ENCODE data around the gene DDX31.

DDX31 gene

GRCh38 chr9:132552041-132552440 is 117.7 kb downstream of the DDX31 start:
- TF ChIP-seq CTCF (conservative IDR thresholded peaks at IDR 0.05; ENCODE audit: low read depth): no peak
- H3K27ac ChIP-seq: no peak overlapping the region
- CTCF ChIA-PET: no interaction called here
- no peak for DNase-seq (ENCODE audit: low spot score)
- POLR2A ChIA-PET (ENCODE audit: low non-redundant PET): interaction anchor here (0.6 kb wide), 1 partner anchor 155 kb away, joined by 3 read pairs; no protein-coding TSS in a partner anchor

- no peak for TF ChIP-seq CTCF (conservative IDR thresholded peaks at IDR 0.05; ENCODE audit: low read depth)
- ChIA-PET POLR2A (ENCODE audit: low non-redundant PET) (no interaction called here), CTCF (interaction anchor here (1.1 kb wide), 1 partner anchor 23 kb away, joined by 3 read pairs; no protein-coding TSS in a partner anchor)
- no peak overlapping the region for H3K27ac ChIP-seq
- DNase-seq (ENCODE audit: low spot score): no peak
Observed at GRCh38 chr9:132551556-132551955, 118.2 kb downstream of the DDX31 start.

GRCh38 chr9:132548751-132549640 is 120.8 kb downstream of the DDX31 start:
- H3K27ac ChIP-seq: no peak overlapping the region
- DNase-seq (ENCODE audit: low spot score): no peak
- CTCF ChIA-PET: no interaction called here
- TF ChIP-seq CTCF (conservative IDR thresholded peaks at IDR 0.05; ENCODE audit: low read depth): no peak
- POLR2A ChIA-PET (ENCODE audit: low non-redundant PET): no interaction called here

GRCh38 chr9:132547976-132548730 is 121.6 kb downstream of the DDX31 start:
- no peak for DNase-seq (ENCODE audit: low spot score)

GRCh38 chr9:132547436-132547835 is 122.3 kb downstream of the DDX31 start:
- POLR2A ChIA-PET (ENCODE audit: low non-redundant PET): no interaction called here
- H3K27ac ChIP-seq: no peak overlapping the region
- DNase-seq (ENCODE audit: low spot score): no peak
- TF ChIP-seq CTCF (conservative IDR thresholded peaks at IDR 0.05; ENCODE audit: low read depth): no peak
- CTCF ChIA-PET: interaction anchor here (0.5 to 1.3 kb wide), 2 partner anchors 35 to 40 kb away, joined by 5 to 6 read pairs; no protein-coding TSS in a partner anchor

More at GRCh38 chr9:132547976-132548730, 121.6 kb downstream of the DDX31 start:
- no peak overlapping the region for H3K27ac ChIP-seq
- POLR2A ChIA-PET (ENCODE audit: low non-redundant PET): no interaction called here
- CTCF ChIA-PET: no interaction called here
- no peak for TF ChIP-seq CTCF (conservative IDR thresholded peaks at IDR 0.05; ENCODE audit: low read depth)

- CTCF ChIA-PET: interaction anchor here (0.5 to 1.3 kb wide), 3 partner anchors 35 to 67 kb away, joined by 4 to 6 read pairs (median 5); no protein-coding TSS in a partner anchor
- no peak overlapping the region for H3K27ac ChIP-seq
- POLR2A ChIA-PET (ENCODE audit: low non-redundant PET): no interaction called here
Observed at GRCh38 chr9:132547052-132547431, 122.7 kb downstream of the DDX31 start.

More at GRCh38 chr9:132547052-132547431, 122.7 kb downstream of the DDX31 start:
- TF ChIP-seq CTCF (conservative IDR thresholded peaks at IDR 0.05; ENCODE audit: low read depth): no peak
- no peak for DNase-seq (ENCODE audit: low spot score)
